K562 (cell line): Measurements from ENCODE around the gene SLC4A2. TPM values are rescaled to one million over a fixed set of nuclear protein-coding genes. Genes with fewer than 3 reads are reported as not detected.

Source experiments
- GABPA ChIP-seq: fragments of 200-800 bp; sonication (Bioruptor generic); conservative IDR thresholded peaks from 2 replicates; pipeline ENCODE4 v1.6.1; 2016; ENCODE audit warnings: low read depth, missing genetic modification characterization, missing compliant biosample characterization
- MAFF ChIP-seq: IDR thresholded peaks from 2 replicates; pipeline ENCODE4 v1.6.1; 2012; ENCODE audit warnings: low read length, improper control_type of control experiment
- PHF8 ChIP-seq: fragments of 200-600 bp; sonication (generic); IDR thresholded peaks from 2 replicates; pipeline ENCODE4 v1.6.1; 2012; ENCODE audit warnings: mixed run types, mild to moderate bottlenecking, inconsistent platforms, low read length, moderate library complexity, borderline replicate concordance
- PYGO2 ChIP-seq: fragments of 450-650 bp; IDR thresholded peaks from 2 replicates; pipeline ENCODE4 v1.6.1; 2016; ENCODE audit warnings: mild to moderate bottlenecking, missing genetic modification characterization, moderate library complexity, missing compliant biosample characterization
- RAD21 ChIP-seq, 2 experiments: fragments of 250-450 bp in 1 of 2; fragments of 450-650 bp in 1 of 2; sonication (Bioruptor Pico) in 1 of 2; formaldehyde crosslinking in 1 of 2; IDR thresholded peaks in 1 of 2; conservative IDR thresholded peaks in 1 of 2; 2 replicates each; pipeline versions ENCODE4 v1.4.0 to v1.8.0; 2020 to 2022; ENCODE audit warnings: mild to moderate bottlenecking in 2 of 2, moderate library complexity in 1 of 2
- SRSF3 ChIP-seq: fragments of 200-400 bp; formaldehyde crosslinking; IDR thresholded peaks from 2 replicates; pipeline ENCODE4 v1.6.1; 2016; ENCODE audit warnings: mild to moderate bottlenecking, low read length, moderate library complexity; ENCODE audit not compliant: insufficient read depth
- ZNF77 ChIP-seq: fragments of 250-450 bp; sonication (Bioruptor Pico); IDR thresholded peaks from 2 replicates; pipeline ENCODE4 v1.5.0; 2020
- polyA plus RNA-seq, 8 experiments: library from polyadenylated mRNA; depleted of rRNA in 4 of 8; stranded (reverse) in 5 of 8; unstranded in 3 of 8; fragments of >200 nt; fragmentation: Nextera tagmentation in 2 of 8; fragmentation: Illumina TruSeq in 1 of 8; extraction: Ambion mirVana in 2 of 8; extraction: Trizol in 1 of 8; gene quantifications; 2 replicates each; pipeline versions ENCODE4 v1.2.1 to v1.2.3, GENCODE V29; 2011 to 2014; ENCODE audit warnings: inconsistent platforms in 1 of 8, missing spikeins in 1 of 8
- total RNA-seq, 7 experiments: library from RNA; depleted of rRNA in 6 of 7; stranded (reverse); fragments of >200 nt in 6 of 7; fragmentation: Illumina TruSeq in 2 of 7; extraction: Trizol in 2 of 7; gene quantifications; 2 replicates each; pipeline versions ENCODE4 v1.2.1 to v1.2.3, GENCODE V29; 2011 to 2021; ENCODE audit warnings: low replicate concordance in 1 of 7
- TF ChIP-seq, protein P1 (sequence below): fragments of 150-350 bp; conservative IDR thresholded peaks from 2 replicates; pipeline ENCODE4 v1.6.1; 2014; ENCODE audit warnings: low read length
- TF ChIP-seq, protein P2 (sequence below), 2 experiments: fragments of 450-650 bp in 1 of 2; sonication (generic) in 1 of 2; formaldehyde crosslinking in 1 of 2; IDR thresholded peaks; 2 replicates each; pipeline versions ENCODE4 v1.7.1 to v1.9.0; 2016 to 2022; ENCODE audit warnings: inconsistent platforms in 1 of 2, mild to moderate bottlenecking in 1 of 2, missing genetic modification reagents in 1 of 2
- TF ChIP-seq, protein P3 (sequence below): fragments of 250-450 bp; sonication (Bioruptor Pico); IDR thresholded peaks from 2 replicates; pipeline ENCODE4 v1.5.0; 2022; ENCODE audit warnings: mild to moderate bottlenecking
- TF ChIP-seq, protein P4 (sequence below): fragments of 450-650 bp; formaldehyde crosslinking; IDR thresholded peaks from 2 replicates; pipeline ENCODE4 v1.4.0; 2020; ENCODE audit warnings: mild to moderate bottlenecking, moderate library complexity

Gene SLC4A2
- total and polyA plus RNA-seq, 9 of the 15 experiments (the other 6 are each of a cell fraction or from before 2014, with no cell fraction given), result 11.4 to 375 (median 130) TPM

DNA sequence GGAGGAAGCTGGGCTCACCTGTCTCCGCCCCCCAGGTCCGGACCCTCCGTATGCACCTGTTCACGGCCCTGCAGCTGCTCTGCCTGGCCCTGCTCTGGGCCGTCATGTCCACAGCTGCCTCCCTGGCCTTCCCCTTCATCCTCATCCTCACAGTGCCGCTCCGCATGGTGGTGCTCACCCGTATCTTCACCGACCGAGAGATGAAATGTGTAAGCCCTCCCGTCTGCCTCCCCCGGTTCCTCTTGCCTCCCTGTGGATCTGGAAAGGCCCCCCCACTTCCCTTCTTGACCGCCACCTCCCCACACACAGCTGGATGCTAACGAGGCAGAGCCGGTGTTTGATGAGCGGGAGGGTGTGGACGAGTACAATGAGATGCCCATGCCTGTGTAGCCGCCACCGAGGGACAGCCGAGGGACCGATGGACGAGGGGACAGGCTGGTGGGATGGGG, 16.6 kb downstream of the SLC4A2 start (continued):
- TF ChIP-seq, protein P1, sequence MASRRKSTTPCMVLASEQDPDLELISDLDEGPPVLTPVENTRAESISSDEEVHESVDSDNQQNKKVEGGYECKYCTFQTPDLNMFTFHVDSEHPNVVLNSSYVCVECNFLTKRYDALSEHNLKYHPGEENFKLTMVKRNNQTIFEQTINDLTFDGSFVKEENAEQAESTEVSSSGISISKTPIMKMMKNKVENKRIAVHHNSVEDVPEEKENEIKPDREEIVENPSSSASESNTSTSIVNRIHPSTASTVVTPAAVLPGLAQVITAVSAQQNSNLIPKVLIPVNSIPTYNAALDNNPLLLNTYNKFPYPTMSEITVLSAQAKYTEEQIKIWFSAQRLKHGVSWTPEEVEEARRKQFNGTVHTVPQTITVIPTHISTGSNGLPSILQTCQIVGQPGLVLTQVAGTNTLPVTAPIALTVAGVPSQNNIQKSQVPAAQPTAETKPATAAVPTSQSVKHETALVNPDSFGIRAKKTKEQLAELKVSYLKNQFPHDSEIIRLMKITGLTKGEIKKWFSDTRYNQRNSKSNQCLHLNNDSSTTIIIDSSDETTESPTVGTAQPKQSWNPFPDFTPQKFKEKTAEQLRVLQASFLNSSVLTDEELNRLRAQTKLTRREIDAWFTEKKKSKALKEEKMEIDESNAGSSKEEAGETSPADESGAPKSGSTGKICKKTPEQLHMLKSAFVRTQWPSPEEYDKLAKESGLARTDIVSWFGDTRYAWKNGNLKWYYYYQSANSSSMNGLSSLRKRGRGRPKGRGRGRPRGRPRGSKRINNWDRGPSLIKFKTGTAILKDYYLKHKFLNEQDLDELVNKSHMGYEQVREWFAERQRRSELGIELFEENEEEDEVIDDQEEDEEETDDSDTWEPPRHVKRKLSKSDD, result no peak
- TF ChIP-seq RAD21 (CRISPR knock-in tag; conservative IDR thresholded peaks at IDR 0.05 in 1 of 2, IDR thresholded peaks at IDR 0.05 in 1 of 2), result no peak
- no peak for TF ChIP-seq GABPA (tag)
- no peak for TF ChIP-seq SRSF3
- TF ChIP-seq MAFF, result no peak
- TF ChIP-seq, protein P2, sequence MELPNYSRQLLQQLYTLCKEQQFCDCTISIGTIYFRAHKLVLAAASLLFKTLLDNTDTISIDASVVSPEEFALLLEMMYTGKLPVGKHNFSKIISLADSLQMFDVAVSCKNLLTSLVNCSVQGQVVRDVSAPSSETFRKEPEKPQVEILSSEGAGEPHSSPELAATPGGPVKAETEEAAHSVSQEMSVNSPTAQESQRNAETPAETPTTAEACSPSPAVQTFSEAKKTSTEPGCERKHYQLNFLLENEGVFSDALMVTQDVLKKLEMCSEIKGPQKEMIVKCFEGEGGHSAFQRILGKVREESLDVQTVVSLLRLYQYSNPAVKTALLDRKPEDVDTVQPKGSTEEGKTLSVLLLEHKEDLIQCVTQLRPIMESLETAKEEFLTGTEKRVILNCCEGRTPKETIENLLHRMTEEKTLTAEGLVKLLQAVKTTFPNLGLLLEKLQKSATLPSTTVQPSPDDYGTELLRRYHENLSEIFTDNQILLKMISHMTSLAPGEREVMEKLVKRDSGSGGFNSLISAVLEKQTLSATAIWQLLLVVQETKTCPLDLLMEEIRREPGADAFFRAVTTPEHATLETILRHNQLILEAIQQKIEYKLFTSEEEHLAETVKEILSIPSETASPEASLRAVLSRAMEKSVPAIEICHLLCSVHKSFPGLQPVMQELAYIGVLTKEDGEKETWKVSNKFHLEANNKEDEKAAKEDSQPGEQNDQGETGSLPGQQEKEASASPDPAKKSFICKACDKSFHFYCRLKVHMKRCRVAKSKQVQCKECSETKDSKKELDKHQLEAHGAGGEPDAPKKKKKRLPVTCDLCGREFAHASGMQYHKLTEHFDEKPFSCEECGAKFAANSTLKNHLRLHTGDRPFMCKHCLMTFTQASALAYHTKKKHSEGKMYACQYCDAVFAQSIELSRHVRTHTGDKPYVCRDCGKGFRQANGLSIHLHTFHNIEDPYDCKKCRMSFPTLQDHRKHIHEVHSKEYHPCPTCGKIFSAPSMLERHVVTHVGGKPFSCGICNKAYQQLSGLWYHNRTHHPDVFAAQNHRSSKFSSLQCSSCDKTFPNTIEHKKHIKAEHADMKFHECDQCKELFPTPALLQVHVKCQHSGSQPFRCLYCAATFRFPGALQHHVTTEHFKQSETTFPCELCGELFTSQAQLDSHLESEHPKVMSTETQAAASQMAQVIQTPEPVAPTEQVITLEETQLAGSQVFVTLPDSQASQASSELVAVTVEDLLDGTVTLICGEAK (IDR thresholded peaks at IDR 0.05), result no peak
- TF ChIP-seq, protein P2 (CRISPR knock-in tag; IDR thresholded peaks at IDR 0.05), result no peak
- TF ChIP-seq ZNF77 (CRISPR knock-in tag), result 0 out of 2 replicates have a peak, but pooled peaks have one; percentile 30
- no peak for TF ChIP-seq PYGO2
- TF ChIP-seq, protein P3, sequence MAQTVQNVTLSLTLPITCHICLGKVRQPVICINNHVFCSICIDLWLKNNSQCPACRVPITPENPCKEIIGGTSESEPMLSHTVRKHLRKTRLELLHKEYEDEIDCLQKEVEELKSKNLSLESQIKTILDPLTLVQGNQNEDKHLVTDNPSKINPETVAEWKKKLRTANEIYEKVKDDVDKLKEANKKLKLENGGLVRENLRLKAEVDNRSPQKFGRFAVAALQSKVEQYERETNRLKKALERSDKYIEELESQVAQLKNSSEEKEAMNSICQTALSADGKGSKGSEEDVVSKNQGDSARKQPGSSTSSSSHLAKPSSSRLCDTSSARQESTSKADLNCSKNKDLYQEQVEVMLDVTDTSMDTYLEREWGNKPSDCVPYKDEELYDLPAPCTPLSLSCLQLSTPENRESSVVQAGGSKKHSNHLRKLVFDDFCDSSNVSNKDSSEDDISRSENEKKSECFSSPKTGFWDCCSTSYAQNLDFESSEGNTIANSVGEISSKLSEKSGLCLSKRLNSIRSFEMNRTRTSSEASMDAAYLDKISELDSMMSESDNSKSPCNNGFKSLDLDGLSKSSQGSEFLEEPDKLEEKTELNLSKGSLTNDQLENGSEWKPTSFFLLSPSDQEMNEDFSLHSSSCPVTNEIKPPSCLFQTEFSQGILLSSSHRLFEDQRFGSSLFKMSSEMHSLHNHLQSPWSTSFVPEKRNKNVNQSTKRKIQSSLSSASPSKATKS (CRISPR knock-in tag), result no peak
- TF ChIP-seq PHF8, result no peak
- TF ChIP-seq, protein P4, sequence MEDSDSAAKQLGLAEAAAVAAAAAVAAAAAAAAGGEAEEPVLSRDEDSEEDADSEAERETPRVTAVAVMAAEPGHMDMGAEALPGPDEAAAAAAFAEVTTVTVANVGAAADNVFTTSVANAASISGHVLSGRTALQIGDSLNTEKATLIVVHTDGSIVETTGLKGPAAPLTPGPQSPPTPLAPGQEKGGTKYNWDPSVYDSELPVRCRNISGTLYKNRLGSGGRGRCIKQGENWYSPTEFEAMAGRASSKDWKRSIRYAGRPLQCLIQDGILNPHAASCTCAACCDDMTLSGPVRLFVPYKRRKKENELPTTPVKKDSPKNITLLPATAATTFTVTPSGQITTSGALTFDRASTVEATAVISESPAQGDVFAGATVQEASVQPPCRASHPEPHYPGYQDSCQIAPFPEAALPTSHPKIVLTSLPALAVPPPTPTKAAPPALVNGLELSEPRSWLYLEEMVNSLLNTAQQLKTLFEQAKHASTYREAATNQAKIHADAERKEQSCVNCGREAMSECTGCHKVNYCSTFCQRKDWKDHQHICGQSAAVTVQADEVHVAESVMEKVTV (CRISPR knock-in tag), result no peak
